ENCODE data around the gene CFAP20DC.

The CFAP20DC gene

GRCh38 chr3:59040902-59041301 lies 8.9 kb downstream of the CFAP20DC start:
- no peak for TF ChIP-seq CTCF (IDR thresholded peaks at IDR 0.05; ENCODE audit: low read length, missing control alignments)
- DNase-seq (ENCODE audit: low read depth), result no peak
- no peak overlapping the region for H3K4me3 ChIP-seq (replicated peaks; ENCODE audit: low read depth, low read length)

- no peak for TF ChIP-seq CTCF (IDR thresholded peaks at IDR 0.05; ENCODE audit: low read length, missing control alignments)
- DNase-seq (ENCODE audit: low read depth), result no peak
- H3K4me3 ChIP-seq (replicated peaks; ENCODE audit: low read depth, low read length), result no peak overlapping the region
Observed at GRCh38 chr3:59027607-59028006, 22.2 kb downstream of the CFAP20DC start.

- H3K4me3 ChIP-seq (replicated peaks; ENCODE audit: low read depth, low read length), result no peak overlapping the region
- no peak for TF ChIP-seq CTCF (IDR thresholded peaks at IDR 0.05; ENCODE audit: low read length, missing control alignments)
- no peak for DNase-seq (ENCODE audit: low read depth)
Observed at GRCh38 chr3:59023612-59024011, 26.2 kb downstream of the CFAP20DC start.

GRCh38 chr3:59017617-59017984 lies 32.2 kb downstream of the CFAP20DC start:
- TF ChIP-seq CTCF (IDR thresholded peaks at IDR 0.05; ENCODE audit: low read length, missing control alignments), result no peak
- no peak for DNase-seq (ENCODE audit: low read depth)
- H3K4me3 ChIP-seq (replicated peaks; ENCODE audit: low read depth, low read length), result no peak overlapping the region

- no peak overlapping the region for H3K4me3 ChIP-seq (replicated peaks; ENCODE audit: low read depth, low read length)
- DNase-seq (ENCODE audit: low read depth), result no peak
- TF ChIP-seq CTCF (IDR thresholded peaks at IDR 0.05; ENCODE audit: low read length, missing control alignments), result no peak
Observed at GRCh38 chr3:59016930-59017616, 32.8 kb downstream of the CFAP20DC start.

- no peak for DNase-seq (ENCODE audit: low read depth)
- no peak overlapping the region for H3K4me3 ChIP-seq (replicated peaks; ENCODE audit: low read depth, low read length)
- TF ChIP-seq CTCF (IDR thresholded peaks at IDR 0.05; ENCODE audit: low read length, missing control alignments), result no peak
Observed at GRCh38 chr3:59013611-59014010, 36.2 kb downstream of the CFAP20DC start.

Measured in fibroblast of pulmonary artery (primary cell).